IPS-NIHi7 (cell line): ENCODE data around the gene CTTNBP2.
A peak's percentile ranks its signal among the peaks of the same experiment; 100 is the strongest.
"Not testable (repeated sequence)": the region's sequence is repeated elsewhere in the genome, so short reads cannot be mapped to it uniquely, and the experiment has no call there.

Experiments
- DNase-seq: peaks from one replicate; pipeline ENCODE4 v3.0.0; 2012; ENCODE audit warnings: mixed read lengths; ENCODE audit errors: extremely low spot score

The CTTNBP2 gene

GRCh38 chr7:117737926-117738325 is 135.3 kb downstream of the CTTNBP2 start:
- no peak for DNase-seq

GRCh38 chr7:117731455-117731854 is 141.8 kb downstream of the CTTNBP2 start:
- no peak for DNase-seq

- DNase-seq = no peak
Observed at GRCh38 chr7:117730390-117730789, 142.9 kb downstream of the CTTNBP2 start.

- no peak for DNase-seq
Observed at GRCh38 chr7:117728890-117729624, 144.2 kb downstream of the CTTNBP2 start.

GRCh38 chr7:117724898-117725297 is 148.3 kb downstream of the CTTNBP2 start:
- DNase-seq = no peak

GRCh38 chr7:117719377-117719776 is 153.9 kb downstream of the CTTNBP2 start:
- DNase-seq = no peak

GRCh38 chr7:117718116-117718835 is 155.0 kb downstream of the CTTNBP2 start:
- DNase-seq = no peak

GRCh38 chr7:117717357-117717756 is 155.9 kb downstream of the CTTNBP2 start:
- DNase-seq = no peak

GRCh38 chr7:117716707-117717299 is 156.4 kb downstream of the CTTNBP2 start:
- no peak for DNase-seq

GRCh38 chr7:117715784-117716445 is 157.3 kb downstream of the CTTNBP2 start:
- DNase-seq = peak; percentile 68

GRCh38 chr7:117711556-117711955 is 161.7 kb downstream of the CTTNBP2 start:
- DNase-seq = no peak

- not testable (repeated sequence) for DNase-seq
Observed at GRCh38 chr7:117708173-117708572, 165.1 kb downstream of the CTTNBP2 start.

- DNase-seq = no peak
Observed at GRCh38 chr7:117707080-117707479, 166.2 kb downstream of the CTTNBP2 start.

- DNase-seq = no peak
Observed at GRCh38 chr7:117706210-117706609, 167.0 kb downstream of the CTTNBP2 start.

GRCh38 chr7:117705630-117706029 is 167.6 kb downstream of the CTTNBP2 start:
- DNase-seq = no peak

GRCh38 chr7:117704063-117704462 is 169.2 kb downstream of the CTTNBP2 start:
- no peak for DNase-seq

- no peak for DNase-seq
Observed at GRCh38 chr7:117698018-117698417, 175.2 kb downstream of the CTTNBP2 start.

- no peak for DNase-seq
Observed at GRCh38 chr7:117692338-117692737, 180.9 kb downstream of the CTTNBP2 start.

GRCh38 chr7:117690147-117690546 is 183.1 kb downstream of the CTTNBP2 start:
- no peak for DNase-seq

- no peak for DNase-seq
Observed at GRCh38 chr7:117689406-117689805, 183.8 kb downstream of the CTTNBP2 start.

GRCh38 chr7:117688126-117688525 is 185.1 kb downstream of the CTTNBP2 start:
- no peak for DNase-seq

- no peak for DNase-seq
Observed at GRCh38 chr7:117686311-117686935, 186.8 kb downstream of the CTTNBP2 start.
